ENCODE data around the gene PEAK3. TPM values are rescaled to one million over a fixed set of nuclear protein-coding genes. Genes with fewer than 3 reads are reported as not detected.

Gene PEAK3
- total and polyA plus RNA-seq, 7 donors, result 0.01 to 0.20 (median 0.13) TPM; not detected in 1

DNA sequence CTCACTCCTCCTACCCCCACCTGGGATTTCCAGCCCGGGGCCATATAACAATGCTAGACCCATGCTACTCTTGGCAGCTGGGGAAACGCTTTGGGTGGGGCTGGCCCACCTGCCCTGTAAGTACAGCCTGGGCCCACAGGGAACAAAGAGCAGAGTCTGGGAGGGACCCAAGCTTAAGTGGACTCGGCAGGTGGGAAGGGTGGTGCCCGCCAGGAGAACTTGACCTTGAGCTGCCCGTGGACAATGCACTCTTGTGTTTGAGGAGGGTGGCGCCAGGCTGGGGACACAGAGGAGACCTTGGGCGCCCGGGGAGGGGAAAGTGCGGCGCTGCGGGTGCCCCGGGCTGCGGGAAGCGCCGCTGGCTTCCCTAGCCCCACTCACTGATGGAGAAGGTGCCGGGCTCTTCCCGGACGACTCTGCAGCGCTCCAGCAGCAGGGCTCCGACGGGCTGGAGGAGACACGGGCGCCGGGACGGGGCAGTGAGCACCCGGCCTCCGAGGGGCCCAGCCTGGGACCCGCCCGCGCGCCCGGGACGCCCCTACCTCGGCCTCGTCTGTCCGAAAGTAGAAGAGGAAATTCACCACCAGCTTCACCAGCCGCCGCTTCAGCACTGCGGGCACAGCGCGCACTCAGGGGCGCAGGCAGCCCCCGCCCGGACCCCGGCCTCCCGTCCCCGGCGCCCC is 46.5 kb downstream of the PEAK3 start:
- Histone ChIP-seq H3K9me3 (no peaks in the 10 kb centered on the region), H3K4me1 (peaks cover 49% of the 10 kb centered on the region), H3K4me3 (peak overlapping the region; percentile 97), H3K36me3 (ENCODE audit: insufficient read depth in 1 of 2, low read depth in 1 of 2) (peaks cover 0 to 23% of the 10 kb centered on the region in 2 donors), H3K27ac (peak overlapping the region; percentile 91), H3K27me3 (ENCODE audit: insufficient read depth in 3 of 3, low read length in 2 of 3) (no peaks in the 10 kb centered on the region)
- no peak for DNase-seq
- intact Hi-C loops (cut with DNase I), result loop anchor here (2.0 to 10.0 kb wide), 6 partner anchors 37 to 157 kb away; partner anchors contain the start of genes AP3D1 (in 1 of the 2), LSM7 (in 1 of the 2) and SPPL2B (in 1 of the 2)
- WGBS, 3 donors, result 0 to 1% (median 1%) methylated on average over 32 to 48 of the region's 48 CpGs
- TF ChIP-seq, protein P1, sequence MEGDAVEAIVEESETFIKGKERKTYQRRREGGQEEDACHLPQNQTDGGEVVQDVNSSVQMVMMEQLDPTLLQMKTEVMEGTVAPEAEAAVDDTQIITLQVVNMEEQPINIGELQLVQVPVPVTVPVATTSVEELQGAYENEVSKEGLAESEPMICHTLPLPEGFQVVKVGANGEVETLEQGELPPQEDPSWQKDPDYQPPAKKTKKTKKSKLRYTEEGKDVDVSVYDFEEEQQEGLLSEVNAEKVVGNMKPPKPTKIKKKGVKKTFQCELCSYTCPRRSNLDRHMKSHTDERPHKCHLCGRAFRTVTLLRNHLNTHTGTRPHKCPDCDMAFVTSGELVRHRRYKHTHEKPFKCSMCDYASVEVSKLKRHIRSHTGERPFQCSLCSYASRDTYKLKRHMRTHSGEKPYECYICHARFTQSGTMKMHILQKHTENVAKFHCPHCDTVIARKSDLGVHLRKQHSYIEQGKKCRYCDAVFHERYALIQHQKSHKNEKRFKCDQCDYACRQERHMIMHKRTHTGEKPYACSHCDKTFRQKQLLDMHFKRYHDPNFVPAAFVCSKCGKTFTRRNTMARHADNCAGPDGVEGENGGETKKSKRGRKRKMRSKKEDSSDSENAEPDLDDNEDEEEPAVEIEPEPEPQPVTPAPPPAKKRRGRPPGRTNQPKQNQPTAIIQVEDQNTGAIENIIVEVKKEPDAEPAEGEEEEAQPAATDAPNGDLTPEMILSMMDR (IDR thresholded peaks at IDR 0.05), result no peak
- ATAC-seq, result peak in 3 of 4 donors; percentile 0 to 1 (median 0)

DNA sequence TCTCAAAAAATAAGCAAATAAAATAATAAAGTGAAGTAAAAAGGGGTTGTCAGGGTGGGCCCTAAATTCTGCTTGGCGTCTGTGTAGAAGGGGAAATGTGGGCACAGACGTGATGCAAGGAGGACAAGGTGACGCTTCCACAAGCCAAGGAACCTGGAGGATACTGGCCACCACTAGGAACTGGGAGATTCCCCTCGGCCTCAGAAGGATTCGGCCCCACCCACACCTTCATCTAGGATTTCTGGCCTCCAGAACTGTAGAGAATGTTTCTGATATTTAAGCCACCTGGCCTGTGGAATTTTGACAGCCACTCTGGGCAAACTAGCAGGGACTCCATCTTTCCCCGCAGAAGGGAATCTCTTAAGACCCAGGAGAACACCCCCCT is 47.0 kb downstream of the PEAK3 start:
- H3K36me3 ChIP-seq (ENCODE audit: insufficient read depth in 1 of 2, low read depth in 1 of 2), result peaks cover 3 to 29% of the 10 kb centered on the region in 2 donors
- no peaks in the 10 kb centered on the region for H3K9me3 ChIP-seq
- peaks cover 46% of the 10 kb centered on the region for H3K4me1 ChIP-seq
- no peak for ATAC-seq
- peak overlapping the region; percentile 91 for H3K27ac ChIP-seq
- TF ChIP-seq, protein P1 (IDR thresholded peaks at IDR 0.05), result no peak
- 40 to 61% (median 45%) methylated on average over 6 of the region's 6 CpGs for WGBS, 3 donors
- no peak for DNase-seq
- intact Hi-C loops (cut with DNase I), result loop anchor here (5.0 to 10.0 kb wide), 5 partner anchors 78 to 157 kb away; partner anchors contain the start of genes AP3D1 (in 1 of the 2), LSM7 (in 1 of the 2) and SPPL2B (in 1 of the 2)
- peak overlapping the region; percentile 97 for H3K4me3 ChIP-seq
- no peaks in the 10 kb centered on the region for H3K27me3 ChIP-seq (ENCODE audit: insufficient read depth in 3 of 3, low read length in 2 of 3)

DNA sequence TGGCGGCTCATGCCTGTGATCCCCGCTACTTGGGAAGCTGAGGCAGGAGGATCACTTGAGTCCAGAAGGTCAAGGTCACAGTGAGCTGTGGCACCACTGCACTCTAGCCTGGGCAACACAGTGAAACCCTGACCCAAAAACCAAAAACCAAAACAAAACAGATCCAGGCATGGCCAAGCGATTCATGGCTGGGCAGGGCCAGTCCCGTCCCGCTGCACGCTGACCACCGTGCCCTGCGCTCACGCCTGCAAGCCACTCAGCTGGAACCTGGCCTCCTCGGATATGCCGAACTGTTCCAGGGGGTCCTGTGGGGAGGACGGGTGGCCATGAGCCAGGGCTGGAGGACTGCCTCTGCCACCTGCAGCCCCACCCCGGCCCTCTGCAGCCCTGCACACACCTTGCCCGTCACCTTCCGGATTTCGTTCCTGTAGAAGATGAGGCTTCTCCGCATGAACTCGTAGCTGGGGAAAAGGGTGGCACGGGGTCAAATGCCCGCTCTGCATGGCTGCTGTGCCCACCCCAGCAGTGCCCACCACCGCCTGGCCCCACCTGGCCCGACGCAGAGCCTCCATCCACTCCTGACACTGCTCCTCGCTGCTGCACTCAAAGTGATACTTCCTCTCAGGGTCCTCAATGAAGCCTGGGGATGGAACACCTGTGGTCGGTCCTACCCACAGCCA is 48.2 kb downstream of the PEAK3 start:
- WGBS, 3 donors, result 86 to 93% (median 86%) methylated on average over 25 of the region's 25 CpGs
- H3K9me3 ChIP-seq, result no peaks in the 10 kb centered on the region
- H3K4me3 ChIP-seq, result no peak overlapping the region
- H3K4me1 ChIP-seq, result peaks cover 40% of the 10 kb centered on the region
- H3K27ac ChIP-seq, result no peak overlapping the region
- intact Hi-C loops (cut with DNase I), result loop anchor here in 1 of 2 donors (10.0 kb wide), 1 partner anchor 81 kb away; no protein-coding TSS in a partner anchor
- TF ChIP-seq, protein P1 (IDR thresholded peaks at IDR 0.05), result no peak
- ATAC-seq (no peak), DNase-seq (no peak)
- H3K36me3 ChIP-seq (ENCODE audit: insufficient read depth in 1 of 2, low read depth in 1 of 2), result peaks cover 3 to 40% of the 10 kb centered on the region in 2 donors
- no peaks in the 10 kb centered on the region for H3K27me3 ChIP-seq (ENCODE audit: insufficient read depth in 3 of 3, low read length in 2 of 3)

DNA sequence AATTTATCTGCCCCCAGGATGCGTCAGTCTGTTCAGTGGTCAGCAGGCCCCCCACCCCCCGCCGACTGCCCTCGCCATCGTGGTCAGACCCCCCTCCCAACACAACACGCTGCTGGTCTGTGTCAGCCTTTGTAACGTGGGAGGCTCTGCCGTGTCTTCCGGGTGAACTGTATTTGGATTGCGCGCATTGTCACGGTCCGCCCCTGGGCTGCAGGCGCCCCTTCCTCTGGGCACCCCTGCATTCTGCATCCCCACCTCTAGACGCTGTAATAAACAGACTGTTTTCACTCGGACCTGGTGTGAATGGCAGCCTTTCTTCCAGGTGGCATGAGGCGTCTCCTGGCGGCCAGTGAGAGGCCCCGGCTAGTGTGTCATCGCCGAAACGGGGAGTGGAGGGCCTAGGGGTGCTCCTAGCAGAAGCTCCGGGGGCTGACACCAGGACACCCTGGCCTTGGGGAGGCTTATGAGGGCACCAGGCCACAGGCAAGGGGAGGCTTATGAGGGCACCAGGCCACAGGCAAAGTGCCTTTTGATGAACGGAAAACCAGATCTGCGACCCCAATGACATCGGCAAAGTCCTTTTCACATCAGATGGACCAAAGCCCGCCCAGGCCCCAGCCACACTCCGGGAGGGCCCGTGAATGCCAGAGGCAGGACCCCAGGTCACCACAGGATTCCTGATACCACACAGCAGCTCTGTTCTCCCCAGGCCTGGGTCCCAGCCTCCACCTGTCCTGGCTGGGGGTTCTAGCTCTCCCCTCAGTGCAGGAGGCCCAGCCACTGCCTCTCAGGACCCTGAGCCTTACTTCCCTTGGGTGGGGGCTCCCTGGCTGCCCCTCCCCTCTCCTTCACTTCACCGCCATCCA is 49.5 kb downstream of the PEAK3 start:
- H3K4me1 ChIP-seq, result peaks cover 31% of the 10 kb centered on the region
- H3K27me3 ChIP-seq (ENCODE audit: insufficient read depth in 3 of 3, low read length in 2 of 3), result no peaks in the 10 kb centered on the region
- H3K9me3 ChIP-seq, result no peaks in the 10 kb centered on the region
- no peak overlapping the region for H3K27ac ChIP-seq
- 74 to 82% (median 77%) methylated on average over 30 of the region's 30 CpGs for WGBS, 3 donors
- H3K4me3 ChIP-seq, result no peak overlapping the region
- intact Hi-C loops (cut with DNase I), result loop anchor here in 1 of 2 donors (10.0 kb wide), 1 partner anchor 82 kb away; no protein-coding TSS in a partner anchor
- DNase-seq (no peak), ATAC-seq (no peak)
- H3K36me3 ChIP-seq (ENCODE audit: insufficient read depth in 1 of 2, low read depth in 1 of 2), result peaks cover 3 to 48% of the 10 kb centered on the region in 2 donors
- TF ChIP-seq, protein P1 (IDR thresholded peaks at IDR 0.05), result no peak
